Chondrocyte (in vitro differentiated cells): ENCODE results near the gene JAK1. TPM values are rescaled to one million over a fixed set of nuclear protein-coding genes. Genes with fewer than 3 reads are reported as not detected.

ENCODE experiments used
- DNase-seq: peaks from one replicate; pipeline ENCODE4 v3.0.0; 2021; ENCODE audit warnings: mixed read lengths, low spot score
- H3K27ac Mint-ChIP-seq: one replicate; pipeline ENCODE4 v1.8.0; 2021; ENCODE audit warnings: mild to moderate bottlenecking, moderate library complexity, mixed read lengths; ENCODE audit not compliant: unreplicated experiment
- H3K27me3 Mint-ChIP-seq: 2 replicates; pipeline ENCODE4 v1.8.0; 2021; ENCODE audit warnings: low read depth, mixed read lengths
- H3K36me3 Mint-ChIP-seq: 2 replicates; pipeline ENCODE4 v1.8.0; 2021; ENCODE audit warnings: low read depth, mixed read lengths
- H3K4me1 Mint-ChIP-seq: 2 replicates; pipeline ENCODE4 v1.8.0; 2021; ENCODE audit warnings: low read depth, mild to moderate bottlenecking, mixed read lengths
- H3K4me3 Mint-ChIP-seq: one replicate; pipeline ENCODE4 v1.8.0; 2021; ENCODE audit warnings: mild to moderate bottlenecking, moderate library complexity, mixed read lengths; ENCODE audit not compliant: unreplicated experiment
- H3K9me3 Mint-ChIP-seq: 2 replicates; pipeline ENCODE4 v1.8.0; 2021; ENCODE audit warnings: low read depth, mixed read lengths
- total RNA-seq: library from RNA; stranded (reverse); gene quantifications from 3 replicates; pipeline ENCODE4 v1.2.1, GENCODE V29; 2021
- TF ChIP-seq, protein P1 (sequence below): fragments of 200-600 bp; sonication (generic); IDR thresholded peaks from 2 replicates; pipeline ENCODE4 v1.5.0; 2021; ENCODE audit warnings: antibody characterized with exemption, mild to moderate bottlenecking, moderate library complexity

JAK1 gene
- total RNA-seq, 1 donor from 2014 or later: 112 TPM

DNA sequence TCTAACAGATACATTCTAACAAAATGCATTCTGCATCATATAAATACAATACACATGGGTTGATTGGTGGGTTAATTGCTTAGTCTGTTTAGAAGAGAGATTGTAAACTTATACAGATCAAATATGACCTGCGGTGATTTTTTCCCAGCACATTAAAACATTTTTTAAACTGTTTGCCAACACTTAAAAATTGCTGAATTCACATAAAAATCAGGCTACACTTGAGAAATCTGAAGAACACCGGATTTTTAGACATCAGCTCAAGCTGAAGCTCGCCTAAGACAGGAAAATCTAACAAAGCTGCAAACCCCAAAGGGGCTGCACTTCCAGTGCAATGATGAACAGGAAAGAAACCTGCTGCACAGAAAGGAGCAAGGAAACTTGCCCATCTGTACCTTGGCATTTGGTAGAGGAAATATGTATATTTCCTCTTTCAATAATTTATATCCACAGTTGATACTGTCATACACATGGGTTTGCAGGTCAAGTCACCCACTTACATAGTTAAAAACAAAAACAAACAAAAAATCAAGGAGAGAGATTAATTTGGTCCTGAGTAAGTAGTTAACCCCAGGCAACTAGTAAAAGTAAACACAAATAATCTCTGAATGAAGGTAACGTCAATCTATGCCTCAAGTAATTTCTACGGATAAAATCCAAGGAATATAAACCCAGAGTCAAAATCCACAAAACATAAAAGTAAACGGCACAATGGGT lies 30.4 kb upstream of the JAK1 start:
- DNase-seq: no peak
- H3K4me3 Mint-ChIP-seq: no peak overlapping the region
- TF ChIP-seq, protein P1, sequence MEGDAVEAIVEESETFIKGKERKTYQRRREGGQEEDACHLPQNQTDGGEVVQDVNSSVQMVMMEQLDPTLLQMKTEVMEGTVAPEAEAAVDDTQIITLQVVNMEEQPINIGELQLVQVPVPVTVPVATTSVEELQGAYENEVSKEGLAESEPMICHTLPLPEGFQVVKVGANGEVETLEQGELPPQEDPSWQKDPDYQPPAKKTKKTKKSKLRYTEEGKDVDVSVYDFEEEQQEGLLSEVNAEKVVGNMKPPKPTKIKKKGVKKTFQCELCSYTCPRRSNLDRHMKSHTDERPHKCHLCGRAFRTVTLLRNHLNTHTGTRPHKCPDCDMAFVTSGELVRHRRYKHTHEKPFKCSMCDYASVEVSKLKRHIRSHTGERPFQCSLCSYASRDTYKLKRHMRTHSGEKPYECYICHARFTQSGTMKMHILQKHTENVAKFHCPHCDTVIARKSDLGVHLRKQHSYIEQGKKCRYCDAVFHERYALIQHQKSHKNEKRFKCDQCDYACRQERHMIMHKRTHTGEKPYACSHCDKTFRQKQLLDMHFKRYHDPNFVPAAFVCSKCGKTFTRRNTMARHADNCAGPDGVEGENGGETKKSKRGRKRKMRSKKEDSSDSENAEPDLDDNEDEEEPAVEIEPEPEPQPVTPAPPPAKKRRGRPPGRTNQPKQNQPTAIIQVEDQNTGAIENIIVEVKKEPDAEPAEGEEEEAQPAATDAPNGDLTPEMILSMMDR: no peak
- H3K27ac Mint-ChIP-seq: no peak overlapping the region
- peaks cover 15% of the 10 kb centered on the region for H3K9me3 Mint-ChIP-seq
- H3K4me1 Mint-ChIP-seq: peaks cover 10% of the 10 kb centered on the region
- peaks cover 5% of the 10 kb centered on the region for H3K36me3 Mint-ChIP-seq
- H3K27me3 Mint-ChIP-seq: no peaks in the 10 kb centered on the region

DNA sequence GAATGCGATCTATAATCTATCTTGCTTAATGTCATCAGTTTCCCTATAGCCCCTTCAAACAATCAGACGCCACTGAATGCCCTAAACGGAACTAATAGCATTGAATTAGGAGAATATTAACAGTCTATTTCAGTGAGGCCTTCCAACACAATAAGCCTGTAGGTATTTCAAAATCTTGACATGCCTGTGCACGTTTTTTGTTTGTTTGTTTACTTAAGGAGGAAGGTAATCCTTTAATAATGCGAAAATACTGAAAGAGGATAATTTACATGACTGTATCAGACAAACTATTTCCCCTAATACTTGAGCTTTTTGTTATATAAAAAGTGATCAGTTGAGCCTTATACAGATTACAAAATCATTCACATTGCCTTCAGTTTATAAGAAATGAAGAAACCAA lies 29.0 kb upstream of the JAK1 start:
- H3K4me3 Mint-ChIP-seq: no peak overlapping the region
- H3K27me3 Mint-ChIP-seq: no peaks in the 10 kb centered on the region
- peaks cover 15% of the 10 kb centered on the region for H3K9me3 Mint-ChIP-seq
- TF ChIP-seq, protein P1: no peak
- H3K36me3 Mint-ChIP-seq: peaks cover 5% of the 10 kb centered on the region
- no peaks in the 10 kb centered on the region for H3K4me1 Mint-ChIP-seq
- no peak for DNase-seq
- H3K27ac Mint-ChIP-seq: no peak overlapping the region

DNA sequence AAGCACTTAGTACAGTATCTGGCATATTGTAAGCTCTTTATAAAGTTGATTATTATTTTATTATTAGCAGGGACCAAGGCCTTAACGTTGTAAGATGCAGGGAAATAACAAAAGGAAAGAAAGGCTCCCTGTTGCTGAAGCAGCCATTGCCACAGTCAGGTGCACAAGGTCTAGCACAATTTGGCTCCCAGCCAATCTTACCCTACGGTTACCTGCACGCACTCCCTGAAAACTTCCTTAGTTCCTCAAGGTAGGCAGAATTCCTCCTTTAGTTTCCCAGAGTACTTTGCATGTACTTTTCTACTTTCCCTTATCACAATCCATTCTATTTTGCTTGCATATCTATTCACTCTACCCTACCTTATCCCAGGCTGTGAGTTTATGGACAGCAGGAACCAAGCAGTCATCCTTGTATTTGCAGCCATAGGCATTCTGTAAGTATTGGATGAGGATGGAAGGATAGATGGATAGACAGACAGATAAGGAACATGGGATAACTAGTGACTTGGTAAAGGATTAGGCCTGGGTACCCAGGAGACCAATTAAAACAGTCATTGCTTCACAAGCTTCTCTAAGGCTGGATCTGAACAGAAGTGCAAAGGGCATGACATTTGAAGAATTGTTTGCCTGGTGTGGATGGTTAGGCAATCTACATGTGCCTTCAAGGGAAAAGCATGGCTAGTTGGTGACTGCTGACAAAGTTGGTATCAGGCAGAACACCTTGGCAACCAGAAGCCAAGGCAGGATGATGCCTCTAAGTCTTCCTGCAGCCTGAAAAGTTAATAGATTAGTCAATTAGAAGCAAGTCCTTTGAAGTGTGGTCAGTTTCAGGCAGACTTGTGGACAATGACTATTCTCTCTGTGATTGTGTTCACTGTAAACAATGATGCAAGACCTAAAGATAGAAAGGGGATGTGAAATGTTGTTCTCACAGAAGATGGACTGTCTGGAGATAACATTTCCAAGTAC lies 20.8 kb upstream of the JAK1 start:
- Mint-ChIP-seq H3K9me3 (no peaks in the 10 kb centered on the region), H3K36me3 (no peaks in the 10 kb centered on the region), H3K4me3 (no peak overlapping the region), H3K27ac (no peak overlapping the region), H3K4me1 (peaks cover 12% of the 10 kb centered on the region), H3K27me3 (no peaks in the 10 kb centered on the region)
- TF ChIP-seq, protein P1: no peak
- no peak for DNase-seq

DNA sequence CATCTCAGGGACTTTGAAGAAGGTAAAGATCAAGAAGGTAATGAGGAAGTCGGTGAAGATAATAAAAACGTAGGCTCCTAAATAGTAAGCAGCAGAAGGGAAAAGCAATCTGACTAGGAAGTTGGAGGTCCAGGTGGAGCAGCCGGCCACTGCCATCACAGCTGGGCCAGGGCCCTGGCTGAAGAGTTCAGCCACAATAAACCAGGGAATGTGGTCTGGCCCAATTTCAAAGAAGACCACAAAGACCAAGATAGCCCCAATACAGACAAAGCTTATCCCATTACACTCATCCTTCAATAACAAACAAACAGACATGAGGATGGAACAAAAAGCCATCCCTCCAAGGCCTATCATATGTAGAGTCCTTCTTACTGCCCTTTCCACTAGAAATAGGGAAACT lies 18.4 kb upstream of the JAK1 start:
- Mint-ChIP-seq H3K27ac (no peak overlapping the region), H3K9me3 (no peaks in the 10 kb centered on the region), H3K36me3 (no peaks in the 10 kb centered on the region), H3K4me1 (peaks cover 20% of the 10 kb centered on the region), H3K4me3 (no peak overlapping the region), H3K27me3 (no peaks in the 10 kb centered on the region)
- TF ChIP-seq, protein P1: no peak
- no peak for DNase-seq

DNA sequence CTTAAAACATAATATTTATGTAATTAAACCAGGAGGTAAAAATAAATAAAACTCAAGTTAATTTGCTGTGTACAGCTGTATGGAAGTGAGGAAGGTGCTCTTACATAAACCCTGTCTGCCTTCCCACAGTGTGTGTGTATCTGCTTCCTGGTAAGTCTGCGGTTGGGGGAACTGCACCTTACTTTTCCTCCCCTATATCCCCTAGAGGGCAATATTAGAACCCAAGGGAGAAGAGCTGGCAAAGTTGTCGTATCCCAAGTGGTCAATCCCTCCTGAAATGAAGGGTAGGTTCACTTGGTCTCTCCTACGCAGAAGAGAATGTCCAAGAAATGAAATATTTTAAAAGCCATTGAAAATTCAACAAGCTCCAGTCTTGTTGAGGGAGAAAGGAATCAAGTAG lies 17.8 kb upstream of the JAK1 start:
- DNase-seq: no peak
- no peak overlapping the region for H3K4me3 Mint-ChIP-seq
- H3K4me1 Mint-ChIP-seq: peaks cover 20% of the 10 kb centered on the region
- no peak overlapping the region for H3K27ac Mint-ChIP-seq
- TF ChIP-seq, protein P1: no peak
- H3K9me3 Mint-ChIP-seq: no peaks in the 10 kb centered on the region
- no peaks in the 10 kb centered on the region for H3K36me3 Mint-ChIP-seq
- H3K27me3 Mint-ChIP-seq: no peaks in the 10 kb centered on the region
